ENCODE data around the gene NNMT.

Gene NNMT

GRCh38 chr11:114302663-114303062 is 6.5 kb downstream of the NNMT start:
- in situ Hi-C loops (cut with MboI; ENCODE audit: low sequenced_read_pairs), result no loop called here

- in situ Hi-C loops (cut with MboI; ENCODE audit: low sequenced_read_pairs), result no loop called here
Measured at GRCh38 chr11:114304065-114304464, 7.9 kb downstream of the NNMT start.

GRCh38 chr11:114304969-114305368 is 8.8 kb downstream of the NNMT start:
- in situ Hi-C loops (cut with MboI; ENCODE audit: low sequenced_read_pairs), result no loop called here

GRCh38 chr11:114307524-114308203 is 11.5 kb downstream of the NNMT start:
- in situ Hi-C loops (cut with MboI; ENCODE audit: low sequenced_read_pairs), result no loop called here

- in situ Hi-C loops (cut with MboI; ENCODE audit: low sequenced_read_pairs), result no loop called here
Measured at GRCh38 chr11:114308689-114309089, 12.5 kb downstream of the NNMT start.

GRCh38 chr11:114309517-114309916 is 13.3 kb downstream of the NNMT start:
- in situ Hi-C loops (cut with MboI; ENCODE audit: low sequenced_read_pairs), result no loop called here

- in situ Hi-C loops (cut with MboI; ENCODE audit: low sequenced_read_pairs), result no loop called here
Measured at GRCh38 chr11:114310095-114310494, 13.9 kb downstream of the NNMT start.

- in situ Hi-C loops (cut with MboI; ENCODE audit: low sequenced_read_pairs), result no loop called here
Measured at GRCh38 chr11:114311946-114312345, 15.7 kb downstream of the NNMT start.

GRCh38 chr11:114314096-114314495 is 17.9 kb downstream of the NNMT start:
- in situ Hi-C loops (cut with MboI; ENCODE audit: low sequenced_read_pairs), result no loop called here

GRCh38 chr11:114315749-114316368 is 19.7 kb downstream of the NNMT start:
- in situ Hi-C loops (cut with MboI; ENCODE audit: low sequenced_read_pairs), result no loop called here

GRCh38 chr11:114316980-114317786 is 21.0 kb downstream of the NNMT start:
- in situ Hi-C loops (cut with MboI; ENCODE audit: low sequenced_read_pairs), result no loop called here

GRCh38 chr11:114317787-114318137 is 21.6 kb downstream of the NNMT start:
- in situ Hi-C loops (cut with MboI; ENCODE audit: low sequenced_read_pairs), result no loop called here

- in situ Hi-C loops (cut with MboI; ENCODE audit: low sequenced_read_pairs), result no loop called here
Measured at GRCh38 chr11:114318361-114318760, 22.2 kb downstream of the NNMT start.

GRCh38 chr11:114319716-114320328 is 23.6 kb downstream of the NNMT start:
- in situ Hi-C loops (cut with MboI; ENCODE audit: low sequenced_read_pairs), result no loop called here

GRCh38 chr11:114321621-114322257 is 25.5 kb downstream of the NNMT start:
- in situ Hi-C loops (cut with MboI; ENCODE audit: low sequenced_read_pairs), result no loop called here

- in situ Hi-C loops (cut with MboI; ENCODE audit: low sequenced_read_pairs), result no loop called here
Measured at GRCh38 chr11:114322934-114323333, 26.7 kb downstream of the NNMT start.

GRCh38 chr11:114326151-114326550 is 30.0 kb downstream of the NNMT start:
- in situ Hi-C loops (cut with MboI; ENCODE audit: low sequenced_read_pairs), result no loop called here

- in situ Hi-C loops (cut with MboI; ENCODE audit: low sequenced_read_pairs), result no loop called here
Measured at GRCh38 chr11:114326776-114327175, 30.6 kb downstream of the NNMT start.

GRCh38 chr11:114330373-114330772 is 34.2 kb downstream of the NNMT start:
- in situ Hi-C loops (cut with MboI; ENCODE audit: low sequenced_read_pairs), result no loop called here

- in situ Hi-C loops (cut with MboI; ENCODE audit: low sequenced_read_pairs), result no loop called here
Measured at GRCh38 chr11:114340311-114341131, 44.3 kb downstream of the NNMT start.

Measured in HL-60/S4 treated with retinoic acid at 250 ng/mL for 4 days and 3 days (cell line).